BE2C (cell line): ENCODE results near the gene PHF21A.

ENCODE experiments used
- DNase-seq: peaks from one replicate; pipeline ENCODE4 v3.0.0-alpha.2; 2020
- H3K27me3 ChIP-seq: fragments of 250-450 bp; sonication (Bioruptor Pico); 2 replicates; pipeline ENCODE4 v1.5.1; 2020; ENCODE audit warnings: mild to moderate bottlenecking
- H3K36me3 ChIP-seq: fragments of 250-450 bp; sonication (Bioruptor Pico); 2 replicates; pipeline ENCODE4 v1.5.1; 2020; ENCODE audit warnings: mild to moderate bottlenecking
- H3K4me1 ChIP-seq: fragments of 250-450 bp; sonication (Bioruptor Pico); 2 replicates; pipeline ENCODE4 v1.5.1; 2020
- H3K4me3 ChIP-seq: 2 replicates; pipeline ENCODE4 v1.5.1; 2011; ENCODE audit warnings: low read depth, low read length
- H3K9me3 ChIP-seq: fragments of 250-450 bp; sonication (Bioruptor Pico); 2 replicates; pipeline ENCODE4 v1.5.1; 2020
- CTCF ChIP-seq: IDR thresholded peaks from 2 replicates; pipeline ENCODE4 v1.5.1; 2012; ENCODE audit warnings: mild to moderate bottlenecking, low read depth, low read length

The PHF21A gene

GRCh38 chr11:46112961-46113607 is 8.2 kb downstream of the PHF21A start:
- Histone ChIP-seq H3K4me1 (no peaks in the 10 kb centered on the region), H3K36me3 (no peaks in the 10 kb centered on the region), H3K9me3 (no peaks in the 10 kb centered on the region), H3K4me3 (no peak overlapping the region), H3K27me3 (no peaks in the 10 kb centered on the region)
- TF ChIP-seq CTCF, result no peak
- peak; percentile 15 for DNase-seq

- H3K9me3 ChIP-seq, result no peaks in the 10 kb centered on the region
- no peaks in the 10 kb centered on the region for H3K27me3 ChIP-seq
- H3K4me1 ChIP-seq, result peaks cover 7% of the 10 kb centered on the region
- DNase-seq, result no peak
- TF ChIP-seq CTCF, result no peak
- no peak overlapping the region for H3K4me3 ChIP-seq
- no peaks in the 10 kb centered on the region for H3K36me3 ChIP-seq
Observed at GRCh38 chr11:46108751-46109150, 12.5 kb downstream of the PHF21A start.

GRCh38 chr11:46107780-46108179 is 13.5 kb downstream of the PHF21A start:
- Histone ChIP-seq H3K4me1 (peaks cover 7% of the 10 kb centered on the region), H3K4me3 (no peak overlapping the region), H3K36me3 (no peaks in the 10 kb centered on the region), H3K27me3 (no peaks in the 10 kb centered on the region), H3K9me3 (no peaks in the 10 kb centered on the region)
- TF ChIP-seq CTCF, result no peak
- DNase-seq, result no peak

GRCh38 chr11:46107408-46107718 is 13.9 kb downstream of the PHF21A start:
- Histone ChIP-seq H3K4me3 (no peak overlapping the region), H3K27me3 (no peaks in the 10 kb centered on the region), H3K9me3 (no peaks in the 10 kb centered on the region), H3K4me1 (peaks cover 7% of the 10 kb centered on the region), H3K36me3 (no peaks in the 10 kb centered on the region)
- no peak for DNase-seq
- no peak for TF ChIP-seq CTCF

GRCh38 chr11:46106530-46107407 is 14.5 kb downstream of the PHF21A start:
- DNase-seq, result peak; percentile 8
- Histone ChIP-seq H3K27me3 (no peaks in the 10 kb centered on the region), H3K4me1 (peaks cover 7% of the 10 kb centered on the region), H3K9me3 (no peaks in the 10 kb centered on the region), H3K4me3 (no peak overlapping the region), H3K36me3 (no peaks in the 10 kb centered on the region)
- TF ChIP-seq CTCF, result no peak

GRCh38 chr11:46105926-46106325 is 15.3 kb downstream of the PHF21A start:
- Histone ChIP-seq H3K27me3 (no peaks in the 10 kb centered on the region), H3K4me1 (peaks cover 7% of the 10 kb centered on the region), H3K4me3 (no peak overlapping the region), H3K9me3 (no peaks in the 10 kb centered on the region), H3K36me3 (no peaks in the 10 kb centered on the region)
- no peak for DNase-seq
- no peak for TF ChIP-seq CTCF
